Caco-2 (cell line): ENCODE data around the gene OSCP1. TPM values are rescaled to one million over a fixed set of nuclear protein-coding genes. Genes with fewer than 3 reads are reported as not detected.

Source experiments
- BruUV-seq: library from RNA; stranded (reverse); fragments of 400-500 nt; replicated peaks from 2 replicates; lab custom pipeline; 2021; lab: Mats Ljungman, UMichigan
- CTCF ChIA-PET: fragments of 300-600 bp; sonication (Branson Sonifier 250); formaldehyde crosslinking; loops from one replicate; lab custom pipeline; 2022; ENCODE audit warnings: antibody characterized with exemption; lab: Charles Lee
- POLR2A ChIA-PET: fragments of 300-600 bp; sonication (Branson Sonifier 250); formaldehyde crosslinking; loops from one replicate; lab custom pipeline; 2022; ENCODE audit warnings: antibody characterized with exemption; lab: Charles Lee
- DNase-seq, 2 experiments: peaks; one replicate each; pipeline versions ENCODE4 v3.0.0 to v3.0.0-alpha.2; 2020 to 2022
- H3K27me3 ChIP-seq: replicated peaks from 2 replicates; pipeline ENCODE4 v1.6.0; 2011; ENCODE audit warnings: low read length; ENCODE audit not compliant: control insufficient read depth, insufficient read depth
- H3K36me3 ChIP-seq: 2 replicates; pipeline ENCODE4 v1.5.1; 2011; ENCODE audit warnings: low read length; ENCODE audit not compliant: control insufficient read depth, insufficient read depth
- H3K4me1 ChIP-seq: fragments of 250-450 bp; sonication (Bioruptor Pico); 2 replicates; pipeline ENCODE4 v1.5.1; 2020; ENCODE audit warnings: mild to moderate bottlenecking
- H3K4me3 ChIP-seq: 2 replicates; pipeline ENCODE4 v1.5.1; 2011; ENCODE audit warnings: low read depth, mild to moderate bottlenecking, control low read depth, low read length
- H3K9me3 ChIP-seq: fragments of 250-450 bp; sonication (Bioruptor Pico); 2 replicates; pipeline ENCODE4 v1.5.1; 2020; ENCODE audit warnings: mild to moderate bottlenecking, moderate library complexity
- H3K27ac Mint-ChIP-seq: one replicate; pipeline ENCODE4 v1.8.0; 2022; ENCODE audit warnings: mixed read lengths; ENCODE audit not compliant: unreplicated experiment
- H3K27me3 Mint-ChIP-seq: one replicate; pipeline ENCODE4 v1.8.0; 2022; ENCODE audit warnings: mixed read lengths; ENCODE audit not compliant: insufficient read depth, unreplicated experiment
- H3K36me3 Mint-ChIP-seq: one replicate; pipeline ENCODE4 v1.8.0; 2022; ENCODE audit warnings: mild to moderate bottlenecking, mixed read lengths; ENCODE audit not compliant: insufficient read depth, unreplicated experiment
- H3K4me1 Mint-ChIP-seq: one replicate; pipeline ENCODE4 v1.8.0; 2022; ENCODE audit warnings: low read depth, mixed read lengths; ENCODE audit not compliant: unreplicated experiment
- H3K4me3 Mint-ChIP-seq: one replicate; pipeline ENCODE4 v1.8.0; 2022; ENCODE audit warnings: mild to moderate bottlenecking, moderate library complexity, mixed read lengths; ENCODE audit not compliant: unreplicated experiment
- H3K9me3 Mint-ChIP-seq: one replicate; pipeline ENCODE4 v1.8.0; 2022; ENCODE audit warnings: mixed read lengths; ENCODE audit not compliant: unreplicated experiment
- CTCF ChIP-seq, 2 experiments: fragments of 200-600 bp in 1 of 2; IDR thresholded peaks; 1 replicate in 1 of 2; 2 replicates in 1 of 2; pipeline versions ENCODE4 v1.5.1 to v1.8.0; 2011 to 2022; ENCODE audit warnings: antibody characterized with exemption in 1 of 2, control low read depth in 1 of 2, inconsistent platforms in 1 of 2, low read depth in 1 of 2, low read length in 1 of 2, mild to moderate bottlenecking in 1 of 2, moderate library complexity in 1 of 2; ENCODE audit not compliant: insufficient read depth in 1 of 2, severe bottlenecking in 1 of 2, unreplicated experiment in 1 of 2
- intact Hi-C: fragments of 100-400 bp; cut with micrococcal nuclease; formaldehyde crosslinking; loops from one replicate; pipeline ENCODE4 v1.10.0; 2022; ENCODE audit not compliant: unreplicated experiment
- total RNA-seq: library from RNA; stranded (reverse); gene quantifications from 2 replicates; pipeline ENCODE4 v1.2.3, GENCODE V29; 2022

The OSCP1 gene
- total RNA-seq, 1 experiment from 2014 or later: 0.91 TPM

DNA sequence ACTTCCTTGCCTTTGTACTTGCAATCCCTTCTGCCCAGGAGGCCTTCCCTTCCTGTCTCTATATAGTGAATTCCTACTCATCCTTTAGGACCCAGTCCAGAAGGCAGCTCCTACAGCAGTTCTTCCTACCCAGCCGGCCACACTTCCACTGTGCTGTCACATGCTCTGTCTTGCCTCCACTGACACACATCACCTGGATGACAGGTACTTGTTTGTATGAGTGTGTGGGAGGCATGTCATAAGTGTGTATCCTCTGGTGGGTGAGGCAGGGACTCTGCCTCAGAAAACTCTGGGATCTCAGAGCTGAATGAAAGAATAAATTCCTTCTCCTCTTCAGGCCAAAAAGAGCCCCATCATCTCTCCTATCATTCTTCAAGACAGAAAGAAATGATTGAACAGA, 5.1 kb upstream of the OSCP1 start:
- Mint-ChIP-seq H3K4me1 (no peaks in the 10 kb centered on the region), H3K9me3 (no peaks in the 10 kb centered on the region), H3K4me3 (no peak overlapping the region), H3K36me3 (peaks cover 26% of the 10 kb centered on the region), H3K27me3 (no peaks in the 10 kb centered on the region), H3K27ac (no peak overlapping the region)
- TF ChIP-seq CTCF (IDR thresholded peaks at IDR 0.05; ENCODE audit: insufficient read depth in 1 of 2, low read depth in 1 of 2, low read length in 1 of 2, severe bottlenecking in 1 of 2, unreplicated experiment in 1 of 2): no peak
- POLR2A ChIA-PET: interaction anchor here (1.7 kb wide), 1 partner anchor 9 kb away, joined by 6 read pairs; the partner anchor contains the start of gene MRPS15
- intact Hi-C loops: no loop called here
- no peak for DNase-seq
- no peaks in the 10 kb centered on the region for H3K36me3 ChIP-seq
- CTCF ChIA-PET: no interaction called here
- H3K4me3 ChIP-seq: no peak overlapping the region
- H3K9me3 ChIP-seq: no peaks in the 10 kb centered on the region
- H3K4me1 ChIP-seq: no peaks in the 10 kb centered on the region
- no peaks in the 10 kb centered on the region for H3K27me3 ChIP-seq
- no TSS peak for BruUV-seq

GRCh38 chr1:36453600-36454388, 3.5 kb upstream of the OSCP1 start:
- no peak for DNase-seq
- H3K27me3 Mint-ChIP-seq: no peaks in the 10 kb centered on the region
- H3K9me3 Mint-ChIP-seq: no peaks in the 10 kb centered on the region
- BruUV-seq: no TSS peak
- no peak for TF ChIP-seq CTCF (IDR thresholded peaks at IDR 0.05; ENCODE audit: insufficient read depth in 1 of 2, low read depth in 1 of 2, low read length in 1 of 2, severe bottlenecking in 1 of 2, unreplicated experiment in 1 of 2)
- no peaks in the 10 kb centered on the region for H3K4me1 Mint-ChIP-seq
- intact Hi-C loops: no loop called here
- no peaks in the 10 kb centered on the region for H3K36me3 ChIP-seq
- no peak overlapping the region for H3K4me3 ChIP-seq
- no peak overlapping the region for H3K27ac Mint-ChIP-seq
- ChIA-PET POLR2A (interaction anchor here (1.7 kb wide), 1 partner anchor 10 kb away, joined by 6 read pairs; the partner anchor contains the start of gene MRPS15), CTCF (no interaction called here)
- no peak overlapping the region for H3K4me3 Mint-ChIP-seq
- no peaks in the 10 kb centered on the region for H3K9me3 ChIP-seq
- H3K36me3 Mint-ChIP-seq: peaks cover 24% of the 10 kb centered on the region
- no peaks in the 10 kb centered on the region for H3K27me3 ChIP-seq
- no peaks in the 10 kb centered on the region for H3K4me1 ChIP-seq

GRCh38 chr1:36453051-36453450, 2.8 kb upstream of the OSCP1 start:
- no peak for TF ChIP-seq CTCF (IDR thresholded peaks at IDR 0.05; ENCODE audit: insufficient read depth in 1 of 2, low read depth in 1 of 2, low read length in 1 of 2, severe bottlenecking in 1 of 2, unreplicated experiment in 1 of 2)
- no peaks in the 10 kb centered on the region for H3K4me1 Mint-ChIP-seq
- H3K27me3 Mint-ChIP-seq: no peaks in the 10 kb centered on the region
- DNase-seq: no peak
- BruUV-seq: no TSS peak
- ChIA-PET CTCF (no interaction called here), POLR2A (no interaction called here)
- no peaks in the 10 kb centered on the region for H3K9me3 Mint-ChIP-seq
- H3K36me3 Mint-ChIP-seq: peaks cover 24% of the 10 kb centered on the region
- H3K4me3 Mint-ChIP-seq: no peak overlapping the region
- intact Hi-C loops: no loop called here
- H3K27me3 ChIP-seq: no peaks in the 10 kb centered on the region
- H3K36me3 ChIP-seq: no peaks in the 10 kb centered on the region
- H3K4me3 ChIP-seq: no peak overlapping the region
- H3K27ac Mint-ChIP-seq: no peak overlapping the region
- H3K4me1 ChIP-seq: no peaks in the 10 kb centered on the region
- no peaks in the 10 kb centered on the region for H3K9me3 ChIP-seq
